Neuronal stem cell (in vitro differentiated cells): ENCODE results near the gene PRKN.

Experiments
- DNase-seq: peaks from one replicate; pipeline ENCODE4 v3.0.0-alpha.2; 2013; ENCODE audit warnings: low spot score
- H2AFZ ChIP-seq: one replicate; pipeline ENCODE4 v1.6.1; 2013; ENCODE audit warnings: mild to moderate bottlenecking, low read length, inconsistent platforms
- H2AK5ac ChIP-seq: 2 replicates; pipeline ENCODE4 v1.6.1; 2013; ENCODE audit warnings: low read depth, mild to moderate bottlenecking, inconsistent platforms, low read length, moderate library complexity, mixed read lengths
- H2BK120ac ChIP-seq: 2 replicates; pipeline ENCODE4 v1.6.1; 2013; ENCODE audit warnings: low read depth, mild to moderate bottlenecking, inconsistent platforms, low read length, moderate library complexity, mixed read lengths
- H2BK12ac ChIP-seq: one replicate; pipeline ENCODE4 v1.6.1; 2013; ENCODE audit warnings: low read length, inconsistent platforms
- H2BK15ac ChIP-seq: 2 replicates; pipeline ENCODE4 v1.6.1; 2013; ENCODE audit warnings: mild to moderate bottlenecking, low read length, inconsistent platforms, mixed read lengths
- H2BK5ac ChIP-seq: one replicate; pipeline ENCODE4 v1.6.1; 2013; ENCODE audit warnings: inconsistent platforms, mild to moderate bottlenecking, low read length, moderate library complexity
- H3K14ac ChIP-seq: one replicate; pipeline ENCODE4 v1.6.1; 2013; ENCODE audit warnings: low read length, inconsistent platforms
- H3K18ac ChIP-seq: 2 replicates; pipeline ENCODE4 v1.6.1; 2013; ENCODE audit warnings: low read length, inconsistent platforms
- H3K23ac ChIP-seq: 2 replicates; pipeline ENCODE4 v1.6.1; 2013; ENCODE audit warnings: low read depth, mild to moderate bottlenecking, mixed read lengths, low read length, inconsistent platforms; ENCODE audit not compliant: poor library complexity
- H3K27ac ChIP-seq: replicated peaks from 3 replicates; pipeline ENCODE4 v1.5.1; 2013; ENCODE audit warnings: low read length, inconsistent platforms
- H3K27me3 ChIP-seq, 3 experiments: 2 replicates each; pipeline ENCODE4 v1.6.1; 2013; ENCODE audit warnings: low read length in 3 of 3, mild to moderate bottlenecking in 2 of 3, inconsistent platforms in 1 of 3, low read depth in 1 of 3, mixed read lengths in 1 of 3, moderate library complexity in 1 of 3; ENCODE audit not compliant: control insufficient read depth in 3 of 3, insufficient read depth in 3 of 3
- H3K36me3 ChIP-seq, 2 donors: replicated peaks in 1 of 2; 2 replicates each; pipeline ENCODE4 v1.6.1; 2013; ENCODE audit warnings: low read length in 2 of 2; ENCODE audit not compliant: control insufficient read depth in 2 of 2, insufficient read depth in 2 of 2
- H3K4ac ChIP-seq: 2 replicates; pipeline ENCODE4 v1.6.1; 2013; ENCODE audit warnings: inconsistent platforms, mild to moderate bottlenecking, low read length, moderate library complexity
- H3K4me1 ChIP-seq, 2 donors: 1 replicate in 1 of 2; 2 replicates in 1 of 2; pipeline ENCODE4 v1.6.1; 2013; ENCODE audit warnings: low read length in 2 of 2, low read depth in 1 of 2; ENCODE audit not compliant: control insufficient read depth in 2 of 2, insufficient read depth in 1 of 2
- H3K4me2 ChIP-seq: one replicate; pipeline ENCODE4 v1.6.1; 2013; ENCODE audit warnings: mild to moderate bottlenecking, low read length, inconsistent platforms; ENCODE audit not compliant: insufficient read depth, poor library complexity, severe bottlenecking
- H3K4me3 ChIP-seq, 2 donors: 2 replicates each; pipeline ENCODE4 v1.5.1; 2013; ENCODE audit warnings: low read length in 2 of 2, mild to moderate bottlenecking in 2 of 2, inconsistent platforms in 1 of 2, moderate library complexity in 1 of 2
- H3K79me1 ChIP-seq: one replicate; pipeline ENCODE4 v1.6.1; 2013; ENCODE audit warnings: low read depth, mild to moderate bottlenecking, inconsistent platforms, low read length, moderate library complexity
- H3K9ac ChIP-seq: one replicate; pipeline ENCODE4 v1.6.1; 2013; ENCODE audit warnings: mild to moderate bottlenecking, low read depth, low read length, inconsistent platforms; ENCODE audit not compliant: poor library complexity
- H3K9me3 ChIP-seq, 2 donors: replicated peaks in 1 of 2; 2 replicates each; pipeline versions ENCODE3 to v1.6.1; 2013; ENCODE audit warnings: low read length in 2 of 2, mild to moderate bottlenecking in 2 of 2, inconsistent platforms in 1 of 2, low read depth in 1 of 2, mixed read lengths in 1 of 2, moderate library complexity in 1 of 2; ENCODE audit not compliant: control insufficient read depth in 2 of 2, insufficient read depth in 1 of 2
- H4K8ac ChIP-seq: one replicate; pipeline ENCODE4 v1.6.1; 2013; ENCODE audit warnings: low read depth, mild to moderate bottlenecking, inconsistent platforms, low read length, moderate library complexity
- H4K91ac ChIP-seq: one replicate; pipeline ENCODE4 v1.6.1; 2013; ENCODE audit warnings: low read length, low read depth, mild to moderate bottlenecking, inconsistent platforms; ENCODE audit not compliant: poor library complexity
- WGBS, 2 donors: extraction: QIAGEN DNeasy Blood & Tissue Kit; methylation state at CpG; one replicate each; pipeline ENCODE4 v1.1.7; 2013; ENCODE audit warnings: missing lambda C conversion rate in 2 of 2, mixed read lengths in 1 of 2; ENCODE audit not compliant: insufficient read length in 2 of 2, insufficient replicate concordance in 1 of 2; ENCODE audit errors: extremely low coverage in 2 of 2; 5-methylcytosine and 5-hydroxymethylcytosine counted together

PRKN gene

DNA sequence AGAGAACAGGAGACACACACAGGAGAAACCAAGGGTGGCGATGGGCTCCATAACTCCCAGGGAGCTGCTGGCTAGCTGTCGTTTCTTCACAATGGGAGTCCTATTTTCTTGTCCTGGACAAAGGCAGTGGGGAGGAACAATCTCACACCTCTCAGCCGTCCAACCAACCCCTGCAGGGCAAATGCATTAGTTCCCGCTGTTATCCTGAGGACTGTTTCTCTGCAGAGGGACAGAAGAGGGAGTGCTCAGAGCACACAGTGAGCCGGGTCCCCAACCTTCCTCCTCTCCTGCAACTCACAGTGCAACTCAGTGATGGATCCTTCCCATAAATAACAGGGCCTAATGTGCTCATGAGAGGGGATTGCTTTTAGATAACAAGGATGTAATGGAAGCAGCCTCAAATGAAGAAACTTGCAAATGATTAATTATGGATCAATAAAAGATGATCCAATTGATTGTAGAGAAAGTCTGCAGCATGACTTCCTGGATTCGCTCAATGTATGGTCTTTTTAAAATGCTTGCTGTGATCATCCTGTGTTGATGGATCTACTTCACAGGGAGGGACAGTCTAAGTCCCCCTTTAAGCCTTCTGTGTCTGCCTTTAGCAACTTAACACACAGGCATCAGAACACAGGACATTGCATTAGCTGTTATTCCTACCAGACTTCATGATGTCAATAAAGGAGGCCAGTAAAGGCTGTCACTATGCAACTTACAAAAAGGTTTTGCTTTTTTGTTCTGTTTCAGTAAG, 1000.3 kb downstream of the PRKN start:
- Histone ChIP-seq H3K23ac (no peak overlapping the region), H4K8ac (no peak overlapping the region), H3K9me3 (no peaks in the 10 kb centered on the region), H3K4me2 (no peak overlapping the region), H3K9ac (no peak overlapping the region), H3K18ac (no peak overlapping the region), H3K27me3 (no peaks in the 10 kb centered on the region), H2AFZ (peak overlapping the region; percentile 60), H2BK12ac (no peak overlapping the region), H3K4ac (no peak overlapping the region), H3K4me3 (no peak overlapping the region), H3K36me3 (no peaks in the 10 kb centered on the region), H4K91ac (no peak overlapping the region), H3K14ac (no peak overlapping the region), H2BK5ac (no peak overlapping the region), H3K4me1 (peaks cover 4 to 9% of the 10 kb centered on the region in 2 donors), H3K27ac (no peak overlapping the region), H2BK15ac (no peak overlapping the region), H2AK5ac (no peak overlapping the region), H2BK120ac (no peak overlapping the region), H3K79me1 (no peaks in the 10 kb centered on the region)
- no CpG with 5 or more reads among the region's 6 CpGs for WGBS, 2 donors
- no peak for DNase-seq

DNA sequence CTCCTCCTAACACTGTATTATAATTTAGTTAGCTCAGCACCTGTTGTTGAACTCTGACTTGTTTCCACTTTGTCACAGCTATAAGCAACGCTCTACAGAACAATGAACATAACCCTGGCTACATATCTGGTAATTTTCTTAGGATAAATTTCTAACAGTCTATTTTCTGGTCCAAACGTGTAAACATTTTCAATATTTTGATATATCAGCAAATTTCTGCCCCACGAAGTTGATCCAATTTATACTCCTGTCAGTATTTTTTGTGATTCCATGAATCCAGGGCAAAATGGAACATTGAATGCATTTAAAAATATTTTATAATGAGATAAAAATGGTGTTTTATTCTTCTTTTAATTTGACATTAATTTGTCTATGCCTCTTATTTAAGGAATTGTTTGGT, 1005.2 kb downstream of the PRKN start:
- Histone ChIP-seq H3K18ac (no peak overlapping the region), H3K4me1 (peaks cover 4 to 12% of the 10 kb centered on the region in 2 donors), H3K27ac (no peak overlapping the region), H3K9me3 (no peaks in the 10 kb centered on the region), H4K8ac (no peak overlapping the region), H2BK120ac (no peak overlapping the region), H4K91ac (no peak overlapping the region), H3K4me3 (no peak overlapping the region), H3K14ac (no peak overlapping the region), H3K23ac (no peak overlapping the region), H2AFZ (no peak overlapping the region), H3K4me2 (no peak overlapping the region), H2BK5ac (no peak overlapping the region), H3K27me3 (no peaks in the 10 kb centered on the region), H2BK12ac (no peak overlapping the region), H2AK5ac (no peak overlapping the region), H3K9ac (no peak overlapping the region), H3K4ac (no peak overlapping the region), H3K36me3 (no peaks in the 10 kb centered on the region), H2BK15ac (no peak overlapping the region), H3K79me1 (no peaks in the 10 kb centered on the region)
- WGBS, 2 donors: no CpG with 5 or more reads among the region's 3 CpGs
- no peak for DNase-seq

- Histone ChIP-seq H2AFZ (no peak overlapping the region), H3K79me1 (no peaks in the 10 kb centered on the region), H3K36me3 (no peaks in the 10 kb centered on the region), H2BK120ac (no peak overlapping the region), H3K18ac (peak overlapping the region; percentile 30), H3K4ac (no peak overlapping the region), H3K27ac (peak overlapping the region; percentile 70), H3K14ac (no peak overlapping the region), H2BK15ac (no peak overlapping the region), H3K23ac (no peak overlapping the region), H3K4me2 (no peak overlapping the region), H3K27me3 (no peaks in the 10 kb centered on the region), H3K9ac (no peak overlapping the region), H4K8ac (no peak overlapping the region), H2BK12ac (no peak overlapping the region), H2BK5ac (no peak overlapping the region), H2AK5ac (no peak overlapping the region), H3K9me3 (no peaks in the 10 kb centered on the region), H4K91ac (no peak overlapping the region), H3K4me1 (peaks cover under 1 to 5% of the 10 kb centered on the region in 2 donors), H3K4me3 (no peak overlapping the region)
- no peak for DNase-seq
- no CpG with 5 or more reads among the region's 8 CpGs for WGBS, 2 donors
Observed at GRCh38 chr6:161721511-161721910, 1006.1 kb downstream of the PRKN start.

- no peak overlapping the region for H4K8ac ChIP-seq
- H3K4me3 ChIP-seq: no peak overlapping the region
- H3K4me2 ChIP-seq: no peak overlapping the region
- H3K23ac ChIP-seq: no peak overlapping the region
- DNase-seq: no peak
- no peak overlapping the region for H2AFZ ChIP-seq
- H4K91ac ChIP-seq: no peak overlapping the region
- H3K27ac ChIP-seq: no peak overlapping the region
- no peak overlapping the region for H3K14ac ChIP-seq
- H3K4me1 ChIP-seq: peaks cover 2 to 3% of the 10 kb centered on the region in 2 donors
- H3K9me3 ChIP-seq: no peaks in the 10 kb centered on the region
- no peak overlapping the region for H2BK15ac ChIP-seq
- no peak overlapping the region for H2BK12ac ChIP-seq
- H2BK5ac ChIP-seq: no peak overlapping the region
- no peaks in the 10 kb centered on the region for H3K27me3 ChIP-seq
- H3K4ac ChIP-seq: no peak overlapping the region
- WGBS, 2 donors: no CpG with 5 or more reads among the region's 3 CpGs
- no peaks in the 10 kb centered on the region for H3K79me1 ChIP-seq
- H2AK5ac ChIP-seq: no peak overlapping the region
- H3K9ac ChIP-seq: no peak overlapping the region
- H3K18ac ChIP-seq: no peak overlapping the region
- no peaks in the 10 kb centered on the region for H3K36me3 ChIP-seq
- no peak overlapping the region for H2BK120ac ChIP-seq
Observed at GRCh38 chr6:161716176-161716575, 1011.4 kb downstream of the PRKN start.
